HG03280 (cell line): ENCODE results near the gene DMRTB1.

Source experiments
- ATAC-seq: cut with Tn5 transposase; IDR thresholded peaks from one replicate; pipeline ENCODE4 v1.9.1; 2021; ENCODE audit warnings: mild to moderate bottlenecking, moderate library complexity; ENCODE audit not compliant: unreplicated experiment

DMRTB1 gene

DNA sequence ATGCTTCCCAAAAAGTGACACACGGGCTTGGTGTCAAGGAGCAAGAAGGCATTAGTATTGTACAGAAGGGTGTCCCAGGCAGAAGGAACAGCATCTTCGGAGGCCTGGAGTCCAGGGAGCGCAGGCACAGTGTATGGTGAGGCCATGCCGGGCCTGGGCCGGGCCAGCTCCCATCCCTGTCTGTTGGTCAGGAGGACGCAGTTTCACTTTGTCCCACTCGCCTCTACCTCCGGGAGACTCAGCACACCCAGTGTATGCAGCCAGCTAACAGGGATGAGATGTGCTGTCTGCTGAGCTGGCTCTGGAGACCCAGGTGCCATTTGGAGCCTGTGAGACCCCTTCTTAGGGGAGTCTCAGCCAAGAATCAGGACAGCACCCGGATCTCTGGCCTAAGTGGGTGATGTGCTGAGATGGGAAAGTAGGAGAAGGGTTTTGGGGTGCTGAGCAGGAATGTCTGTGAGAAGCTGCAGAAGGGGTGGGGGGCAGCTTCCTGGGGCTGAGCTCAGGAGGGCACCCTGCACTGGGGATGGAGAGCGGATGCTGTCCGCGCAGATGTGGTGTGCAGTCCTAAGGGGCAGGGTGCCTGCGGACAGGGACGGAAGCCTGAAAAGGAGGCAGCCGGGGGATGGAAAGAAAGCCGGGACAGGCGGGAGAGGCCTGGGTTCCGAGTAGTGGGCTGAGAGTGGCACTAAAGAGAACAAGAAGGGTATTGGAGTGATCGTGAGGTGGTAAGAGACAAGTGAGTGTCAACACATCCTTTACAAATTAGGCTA lies 25.7 kb downstream of the DMRTB1 start:
- ATAC-seq, result no peak

DNA sequence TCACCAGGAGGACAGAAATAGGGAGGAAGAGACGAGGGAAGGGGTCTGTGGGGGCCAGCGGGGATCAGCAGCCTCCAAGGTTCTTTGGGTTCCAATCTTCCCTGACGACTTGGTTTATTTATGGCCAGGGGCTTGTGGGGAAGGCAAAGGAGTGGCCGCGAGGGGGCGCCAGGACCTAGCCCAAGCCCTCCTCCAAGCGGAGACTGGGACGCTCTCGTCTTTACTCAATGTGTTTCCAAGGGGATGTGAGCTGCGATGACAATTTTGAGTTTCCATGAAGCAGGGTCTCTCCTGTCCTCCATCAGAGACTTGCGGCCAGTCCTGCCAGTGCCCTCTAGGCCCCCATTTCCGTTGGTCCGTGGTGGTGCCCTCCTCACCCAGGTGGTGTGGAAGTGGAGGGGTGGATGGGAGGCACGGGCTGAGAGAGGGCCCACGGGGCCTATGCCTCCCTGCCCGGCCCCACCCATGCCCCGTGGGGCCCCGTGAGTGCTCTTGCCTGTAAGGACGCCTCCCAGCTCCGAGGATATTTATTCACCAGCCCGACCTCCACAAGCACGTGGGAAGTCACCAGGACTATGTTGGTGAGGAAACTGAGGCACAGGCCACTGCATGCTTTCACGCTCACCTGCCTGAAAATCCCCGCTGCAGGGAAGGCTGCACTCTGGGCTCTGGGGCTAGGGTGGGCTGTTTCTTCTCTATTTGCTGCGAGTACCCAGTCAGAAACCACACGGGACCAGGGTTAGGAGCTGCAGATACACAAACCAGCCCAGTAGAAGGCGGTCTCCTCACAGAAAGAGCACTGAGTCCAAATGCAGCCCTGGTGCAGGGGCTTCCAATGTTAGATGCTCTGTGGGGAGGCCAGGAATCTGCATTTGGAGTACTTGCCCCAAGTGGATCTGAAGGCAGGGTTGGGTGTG lies 26.5 kb downstream of the DMRTB1 start:
- no peak for ATAC-seq

DNA sequence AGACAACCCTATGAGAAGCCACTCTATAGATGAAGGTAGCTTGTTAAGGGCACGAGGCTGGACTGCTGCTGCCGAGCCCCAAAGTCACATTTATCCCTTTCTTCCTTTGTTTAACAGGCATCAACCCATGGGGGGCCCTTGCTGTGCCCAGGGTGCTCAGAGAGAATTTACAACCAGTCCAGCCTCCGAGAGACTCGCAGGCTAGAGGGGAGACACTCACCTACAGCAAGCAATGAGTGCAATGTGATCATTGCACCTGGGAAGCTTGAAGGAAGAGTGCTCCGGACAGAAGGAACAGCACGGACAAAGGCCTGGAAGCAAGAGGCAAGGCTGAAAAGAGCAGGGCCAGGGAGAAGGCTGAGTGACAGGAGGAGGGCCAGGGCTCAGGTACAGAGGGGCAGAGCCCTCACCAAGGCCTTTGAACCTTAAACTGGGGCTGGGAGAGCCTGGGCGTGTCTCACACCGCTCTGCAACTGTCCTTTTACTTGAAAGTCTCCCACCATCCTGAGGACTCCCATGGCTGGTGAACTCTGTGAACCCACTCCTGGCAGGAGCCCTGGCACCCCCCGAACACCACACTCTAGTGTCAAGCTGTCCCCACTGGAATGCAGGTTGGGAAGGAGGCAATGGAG lies 27.3 kb downstream of the DMRTB1 start:
- no peak for ATAC-seq

DNA sequence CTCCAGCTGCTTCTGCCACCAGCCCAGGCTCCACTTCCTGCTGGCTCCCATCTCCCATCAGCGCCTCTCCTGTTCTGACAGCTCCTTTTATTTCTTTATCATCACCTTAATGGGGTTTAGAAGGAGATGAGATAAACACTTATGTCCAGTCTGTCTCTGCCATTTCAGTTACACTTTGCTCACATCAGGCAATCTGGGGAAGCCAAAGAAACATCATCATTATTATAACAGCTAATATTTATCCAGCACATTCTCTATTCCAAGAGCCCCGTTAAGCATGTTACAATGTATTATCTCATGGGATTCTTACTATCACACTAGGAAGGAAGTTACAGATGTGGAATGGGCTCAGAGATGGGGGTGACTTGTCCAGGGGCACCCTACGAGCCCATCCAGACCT lies 31.2 kb downstream of the DMRTB1 start:
- ATAC-seq, result no peak

DNA sequence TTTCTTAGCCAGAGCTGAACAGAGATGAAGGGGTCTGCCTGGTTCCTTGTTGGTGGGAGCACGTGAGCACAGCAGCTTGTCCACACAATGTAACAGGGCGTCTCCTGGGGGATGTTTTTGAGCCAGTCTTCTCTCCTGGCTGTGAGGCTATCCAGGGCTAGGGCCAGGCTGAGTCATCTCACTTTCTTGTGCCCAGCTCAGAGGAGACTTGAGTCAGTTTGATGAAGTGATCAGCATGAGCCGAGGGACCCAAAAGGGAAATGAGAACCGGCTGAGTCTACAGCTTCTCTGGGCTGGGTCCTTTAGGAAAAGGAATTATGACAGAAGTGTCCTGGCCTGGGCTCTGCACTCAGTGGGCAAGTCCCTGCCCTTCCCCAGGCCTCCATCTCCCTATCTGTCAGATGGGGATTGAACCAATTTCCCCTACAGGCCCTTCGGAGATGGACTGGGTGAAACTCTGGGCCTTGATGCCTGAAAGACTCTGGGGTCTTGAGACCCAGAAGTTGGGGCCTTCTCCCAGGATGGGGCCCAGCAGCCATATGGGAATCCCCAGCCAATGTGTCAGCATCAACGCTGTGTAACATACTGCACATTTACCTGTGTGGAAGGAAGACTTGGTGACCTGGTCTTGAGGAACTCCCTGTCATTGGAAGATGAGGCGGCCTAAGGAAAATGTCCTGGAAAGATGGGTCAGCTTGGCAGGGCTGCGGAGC lies 36.6 kb downstream of the DMRTB1 start:
- no peak for ATAC-seq

DNA sequence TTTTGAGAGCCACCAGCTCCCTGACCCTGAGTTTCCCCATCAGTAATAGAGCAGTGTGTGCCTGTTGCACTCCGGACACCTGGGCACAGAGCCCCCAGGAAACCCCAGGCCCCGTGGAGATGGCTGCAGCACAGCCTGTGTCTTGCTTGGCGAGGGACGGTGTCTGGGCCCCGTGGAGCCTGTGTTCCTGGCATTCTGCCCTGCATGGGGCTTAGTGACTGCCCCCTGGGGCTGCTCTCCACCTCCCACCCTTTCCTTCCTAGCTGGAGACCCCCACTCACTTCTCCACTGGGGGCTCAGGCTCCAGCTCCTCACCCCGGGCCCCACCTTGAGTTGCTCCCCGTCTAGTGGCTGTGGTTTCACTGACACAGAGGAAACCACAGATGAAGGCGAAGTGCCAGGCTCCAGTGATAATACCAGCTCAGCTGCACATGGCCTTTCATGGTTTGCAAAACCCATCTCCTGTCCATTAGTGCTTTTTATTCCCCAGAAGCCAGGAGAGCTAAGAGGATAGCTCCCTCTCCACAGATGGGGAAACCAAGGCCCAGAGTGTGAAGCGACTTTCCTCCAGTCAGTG lies 39.4 kb downstream of the DMRTB1 start:
- ATAC-seq, result no peak

DNA sequence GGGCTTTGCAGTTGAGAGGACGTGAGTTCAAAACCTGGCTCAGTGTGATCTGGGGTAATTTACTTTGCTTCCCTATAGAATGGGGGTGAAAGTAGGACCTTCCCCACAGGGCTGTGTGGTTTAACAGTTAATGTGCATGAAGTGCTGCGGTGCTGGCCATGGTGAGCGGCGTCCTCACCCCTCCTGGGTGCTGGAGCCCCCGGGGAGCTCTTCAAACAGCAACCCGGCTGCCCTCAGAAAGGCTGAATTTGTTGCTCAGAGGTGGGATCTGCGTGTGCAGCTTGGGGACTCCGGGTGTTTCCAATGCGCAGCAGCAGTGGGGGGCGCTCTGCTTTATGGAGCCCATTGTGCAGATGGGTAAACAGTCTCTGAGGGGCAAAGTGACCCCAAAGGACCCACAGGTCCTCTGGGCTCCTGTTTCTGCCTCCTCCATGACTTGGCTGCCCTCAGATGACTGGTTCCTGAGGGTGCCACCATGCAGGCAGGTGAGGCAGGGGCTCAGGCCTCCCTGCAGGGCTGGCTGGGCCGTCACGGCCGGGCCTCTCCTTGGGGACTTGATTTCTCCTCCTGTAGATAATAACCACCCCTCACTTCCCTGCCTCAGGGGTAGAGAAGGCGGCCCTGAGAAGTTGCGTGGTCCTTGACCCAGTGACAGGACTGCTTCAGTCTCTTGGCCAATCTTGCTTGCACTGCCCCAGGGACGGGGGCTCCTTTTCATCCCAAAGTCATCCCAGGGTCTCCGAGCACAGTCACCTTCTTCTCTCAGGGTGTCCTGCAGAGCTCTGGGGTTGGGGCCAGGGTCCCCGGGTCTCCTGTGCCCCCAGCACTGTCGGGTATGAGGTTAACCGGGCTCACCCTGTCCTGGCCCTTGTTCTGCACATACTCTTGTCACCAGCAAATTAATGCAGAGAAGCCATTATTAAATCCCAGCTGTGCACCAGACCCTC lies 40.3 kb downstream of the DMRTB1 start:
- ATAC-seq, result no peak

DNA sequence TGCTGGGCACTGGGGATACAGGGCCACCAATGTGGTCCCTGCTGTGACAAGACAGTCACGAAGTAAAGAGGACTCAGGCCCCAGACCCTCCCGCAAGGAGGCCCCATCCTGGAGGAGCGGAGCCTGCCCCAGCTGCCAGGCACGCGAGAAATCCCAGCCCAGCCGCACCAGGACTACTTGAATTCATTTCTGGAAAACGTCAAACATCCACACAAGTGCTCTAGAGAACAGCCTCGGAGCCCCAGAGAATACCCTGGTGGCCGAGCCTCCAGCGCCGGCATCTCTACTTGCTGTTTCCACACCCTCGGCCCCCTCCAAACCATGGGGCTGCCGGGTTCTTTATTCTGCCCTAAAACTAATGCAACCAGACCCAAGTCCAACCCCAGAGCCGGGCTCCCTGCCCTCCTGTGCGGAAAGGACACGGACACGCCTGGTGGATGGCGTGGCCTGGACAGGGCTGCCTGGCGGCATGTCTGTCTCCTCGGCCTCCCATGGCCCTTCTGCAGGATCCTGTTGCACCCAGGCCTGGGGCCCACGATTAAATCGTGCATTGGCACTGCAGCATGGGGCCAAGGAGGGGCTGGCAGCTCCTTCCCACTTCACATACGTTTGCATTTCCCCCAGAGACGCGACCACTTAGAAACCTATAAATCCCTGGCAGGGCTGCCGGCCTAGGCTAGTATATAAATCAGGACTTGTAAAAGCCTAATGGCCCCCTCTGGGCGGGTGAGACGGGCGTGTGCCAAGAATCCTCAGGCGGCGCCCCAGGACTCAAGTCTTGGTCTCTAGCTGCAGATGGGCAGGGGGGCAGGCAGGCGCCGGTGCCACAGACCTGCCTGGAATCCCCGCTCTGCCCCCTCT lies 41.2 kb downstream of the DMRTB1 start:
- no peak for ATAC-seq

DNA sequence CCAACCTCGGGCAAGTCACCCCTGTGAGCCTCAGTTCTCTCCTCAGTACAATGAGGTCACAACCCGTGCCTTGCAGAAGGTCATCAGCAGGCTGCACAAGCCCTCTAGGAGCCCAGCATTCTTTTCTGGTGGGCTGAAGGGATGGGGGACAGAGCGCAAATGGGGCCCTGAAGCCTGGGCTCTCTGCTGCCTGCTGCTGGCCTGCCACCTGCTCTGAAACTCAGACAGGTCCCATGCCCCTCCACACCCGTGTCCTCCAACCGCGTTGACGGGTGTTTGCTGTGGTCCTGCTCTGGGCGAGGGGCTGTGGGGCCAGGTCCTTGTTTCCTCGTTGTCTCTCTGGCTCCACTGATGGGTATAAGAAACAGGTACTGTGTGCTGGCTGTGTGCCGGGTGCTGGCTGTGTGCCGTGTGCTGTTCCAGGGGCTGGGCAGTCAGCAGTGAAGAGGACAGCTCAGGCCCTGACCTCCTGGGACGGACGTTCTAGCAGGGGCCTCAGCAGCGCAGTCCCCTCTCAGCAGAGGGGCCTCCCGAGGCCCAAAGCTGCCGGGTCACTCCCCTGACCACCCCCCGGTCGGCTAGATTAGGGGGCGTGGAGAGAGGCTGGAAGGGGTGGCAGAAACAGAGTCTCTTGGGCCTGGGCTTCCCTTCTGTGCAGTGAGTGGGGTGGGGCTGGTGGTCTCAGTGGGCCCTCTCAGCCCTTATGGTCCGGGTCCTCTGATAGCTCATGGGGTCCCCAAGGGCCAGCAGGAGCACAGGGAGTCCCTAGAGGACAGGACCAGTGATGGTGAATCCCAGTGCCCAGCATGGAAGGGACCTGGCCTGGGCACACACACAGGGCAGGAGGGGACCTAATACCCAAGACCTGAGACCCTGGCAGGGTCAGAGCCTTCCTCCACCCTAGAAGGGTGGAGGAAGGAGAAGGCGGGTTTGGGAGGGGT lies 42.1 kb downstream of the DMRTB1 start:
- no peak for ATAC-seq

DNA sequence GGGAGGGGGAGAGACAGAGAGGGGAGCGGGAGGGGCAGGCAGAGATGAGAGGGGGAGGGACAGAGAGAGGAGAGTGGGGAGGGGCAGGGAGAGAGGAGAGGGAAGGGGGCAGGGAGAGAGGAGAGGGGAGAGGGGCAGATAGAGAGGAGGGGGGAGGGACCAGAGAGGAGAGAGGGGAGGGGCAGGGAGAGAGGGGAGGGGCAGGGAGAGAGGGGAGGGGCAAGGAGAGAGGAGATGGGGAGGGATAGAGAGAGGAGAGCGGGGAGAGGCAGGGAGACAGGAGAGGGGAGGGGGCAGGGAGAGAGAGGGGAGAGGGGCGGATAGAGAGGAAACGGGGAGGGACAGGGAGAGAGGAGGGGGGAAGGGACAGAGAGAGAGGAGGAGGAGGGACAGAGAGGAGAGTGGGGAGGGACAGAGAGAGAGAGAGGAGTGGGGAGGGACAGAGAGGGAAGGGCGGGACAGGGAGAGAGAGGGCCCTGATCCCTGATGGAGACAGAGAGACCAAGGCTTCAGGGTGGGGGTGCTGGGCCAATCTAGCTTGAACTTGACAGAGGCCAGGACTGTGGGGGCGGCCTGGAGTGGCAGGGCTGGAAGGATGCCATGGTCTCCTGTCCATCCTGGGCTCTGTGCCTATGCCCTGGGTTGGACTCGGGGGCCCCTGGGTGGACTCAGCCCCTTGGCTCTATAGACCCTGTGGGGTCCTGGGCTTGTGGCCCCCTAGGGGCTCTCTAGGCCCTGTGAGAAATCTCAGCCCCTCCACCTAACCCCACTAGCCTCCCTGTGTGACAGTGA lies 43.6 kb downstream of the DMRTB1 start:
- ATAC-seq, result no peak

DNA sequence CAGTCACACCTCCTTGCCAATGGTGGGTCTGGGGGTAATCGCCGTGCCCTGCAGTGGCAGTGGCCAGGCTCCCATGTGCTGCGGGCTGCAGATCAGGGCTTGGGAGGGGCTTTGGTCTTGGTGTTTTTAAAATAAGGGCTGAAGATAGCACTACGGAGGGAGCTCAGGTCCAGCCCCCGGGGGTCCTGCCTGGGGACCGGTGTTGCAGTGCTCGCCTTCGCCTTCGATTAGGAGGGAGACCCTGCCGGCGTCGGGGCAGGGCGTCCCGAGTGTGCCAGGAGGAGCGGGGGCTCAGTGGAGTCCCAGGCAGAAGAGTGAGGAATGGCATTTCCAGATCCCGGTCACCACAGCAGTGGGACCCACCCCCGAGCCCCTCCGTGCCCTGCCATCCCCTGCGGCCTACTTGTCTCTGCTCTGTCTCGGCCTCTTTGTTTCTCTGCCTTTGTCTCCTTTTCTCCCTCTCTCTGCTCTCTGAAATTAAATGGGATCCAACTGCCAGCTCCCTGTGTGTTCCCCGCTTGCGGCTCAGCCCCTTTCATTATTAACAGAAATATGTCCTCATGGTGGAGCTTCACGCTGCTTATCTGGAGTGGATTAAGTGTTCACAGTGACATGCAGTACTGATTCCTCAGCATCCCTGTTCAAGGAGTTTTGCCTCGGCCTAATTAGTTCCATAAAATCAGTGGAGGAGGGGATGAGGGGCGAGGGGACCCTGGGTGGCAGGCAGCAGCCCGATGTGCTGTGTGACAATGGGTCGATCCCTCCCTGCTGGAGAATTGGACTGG lies 44.4 kb downstream of the DMRTB1 start:
- ATAC-seq, result no peak

DNA sequence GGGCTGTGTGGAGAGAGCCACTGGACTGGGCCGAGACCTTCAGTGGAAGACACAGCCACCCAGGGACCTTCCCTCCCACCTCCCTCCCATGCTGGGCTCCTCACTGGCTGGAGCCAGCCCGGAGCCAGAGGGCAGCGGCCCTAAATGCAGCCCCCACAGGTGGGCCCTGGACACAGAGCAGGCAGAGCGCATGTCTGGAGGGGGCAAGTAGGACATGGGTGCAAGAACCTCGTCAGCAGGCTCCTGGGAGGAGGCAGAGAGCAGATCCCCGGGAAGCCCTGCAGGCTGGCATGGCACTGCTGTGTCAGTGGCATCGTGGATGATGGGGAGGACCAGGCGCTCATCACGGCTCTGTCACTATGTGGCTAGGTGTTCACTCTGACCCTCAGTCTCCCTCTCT lies 45.7 kb downstream of the DMRTB1 start:
- no peak for ATAC-seq

DNA sequence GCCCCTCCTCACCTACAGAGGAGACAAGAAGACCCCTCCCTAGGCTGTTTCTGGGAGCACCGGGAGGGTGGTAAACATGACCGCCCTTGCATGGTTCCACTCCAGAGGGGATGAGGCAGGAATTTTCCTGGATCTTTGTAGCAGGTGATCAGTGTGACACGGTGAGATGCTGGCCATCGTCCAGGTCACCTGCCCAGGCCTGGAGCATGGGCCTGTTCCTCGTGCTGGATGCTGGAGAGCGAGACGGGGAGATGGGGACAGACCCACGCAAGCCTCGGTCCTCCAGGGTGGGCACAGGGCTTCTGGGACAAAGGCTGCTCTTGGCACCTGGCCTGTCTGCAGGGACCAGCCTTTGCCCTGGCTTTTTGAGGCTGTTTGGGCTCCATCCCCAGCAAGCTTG lies 46.2 kb downstream of the DMRTB1 start:
- ATAC-seq, result no peak

DNA sequence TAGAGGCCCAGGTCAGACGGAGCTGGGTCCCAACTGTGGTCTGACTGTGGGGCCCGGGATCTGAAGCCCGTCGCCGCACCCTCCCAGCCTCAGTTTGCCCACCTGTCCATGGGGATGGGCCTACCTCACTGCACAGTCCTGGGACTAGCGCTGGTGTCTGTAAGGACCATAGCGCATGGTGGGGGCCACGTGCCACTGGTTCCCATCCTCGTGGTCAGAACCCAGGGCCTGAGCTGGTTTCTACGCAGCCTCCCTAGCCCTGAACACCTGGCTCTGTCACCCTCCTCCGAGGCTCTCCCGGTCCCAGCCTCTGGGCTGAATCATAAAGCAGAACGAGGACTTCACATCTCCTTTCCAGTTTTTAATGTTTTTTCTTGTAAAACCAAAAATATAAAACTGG lies 46.7 kb downstream of the DMRTB1 start:
- no peak for ATAC-seq

DNA sequence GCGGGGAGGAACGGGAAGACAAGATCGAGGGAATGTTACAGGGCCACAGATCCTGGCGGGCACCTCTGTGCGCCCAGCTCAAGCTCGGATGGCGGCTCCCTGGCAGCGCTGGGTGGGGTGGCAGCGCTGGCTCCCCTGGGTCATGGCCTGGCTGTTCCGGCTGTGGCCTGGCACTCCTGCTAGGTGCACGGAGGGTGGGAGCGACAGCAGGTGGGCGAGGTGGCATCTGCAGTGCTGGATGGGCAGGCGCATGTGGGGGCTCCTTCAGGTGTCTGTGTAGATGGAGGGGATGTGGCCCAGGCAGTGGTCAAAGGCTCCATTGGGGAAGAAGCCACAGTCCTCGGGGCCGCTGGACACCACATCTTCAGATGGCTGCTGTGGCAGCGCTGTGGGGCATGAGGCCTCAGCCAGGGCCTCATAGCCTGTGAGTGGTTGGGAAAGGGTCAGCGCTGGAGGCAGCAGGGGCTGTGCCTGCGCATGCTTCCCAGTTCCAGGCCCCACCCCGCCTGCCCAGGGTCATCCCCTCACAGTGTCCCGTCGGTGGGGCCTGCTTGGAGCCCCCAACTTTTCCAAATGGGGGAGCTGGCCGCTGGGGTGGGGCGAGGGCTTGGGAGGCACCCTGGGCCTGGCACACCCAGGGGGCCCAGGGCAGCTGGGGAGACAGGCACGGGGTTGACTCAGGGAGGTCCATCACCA lies 47.3 kb downstream of the DMRTB1 start:
- no peak for ATAC-seq
